Neural cell (in vitro differentiated cells): Measurements from ENCODE around the gene STX5. TPM values are rescaled to one million over a fixed set of nuclear protein-coding genes. Genes with fewer than 3 reads are reported as not detected.

Experiments used
- H2AFZ ChIP-seq: fragments of 200-600, 300-800 bp; sonication (generic), shearing (Covaris generic); 2 replicates; pipeline ENCODE4 v1.6.0; 2014; ENCODE audit warnings: low read depth, mild to moderate bottlenecking, antibody characterized with exemption, low read length, moderate library complexity
- H3F3A ChIP-seq: fragments of 200-600 bp; shearing (Covaris generic); 2 replicates; pipeline ENCODE4 v1.6.1; 2016; ENCODE audit warnings: mild to moderate bottlenecking, moderate library complexity, mixed read lengths, antibody characterized with exemption, low read length; ENCODE audit not compliant: insufficient read depth, poor library complexity, severe bottlenecking
- H3K27ac ChIP-seq: fragments of 200-600, 300-800 bp; sonication (generic), shearing (Covaris generic); 2 replicates; pipeline ENCODE4 v1.5.1; 2014; ENCODE audit warnings: mild to moderate bottlenecking, low read length, moderate library complexity
- H3K27me3 ChIP-seq: fragments of 300-800, 200-600 bp; sonication (generic), shearing (Covaris generic); 2 replicates; pipeline ENCODE4 v1.6.0; 2014; ENCODE audit warnings: mild to moderate bottlenecking, low read depth, low read length, moderate library complexity; ENCODE audit not compliant: insufficient read depth
- H3K36me3 ChIP-seq: fragments of 300-800, 200-600 bp; sonication (generic), shearing (Covaris generic); 2 replicates; pipeline ENCODE4 v1.5.1; 2014; ENCODE audit warnings: mild to moderate bottlenecking, antibody characterized with exemption, low read length, moderate library complexity; ENCODE audit not compliant: insufficient read depth
- H3K4me2 ChIP-seq: fragments of 300-800, 200-600 bp; sonication (generic), shearing (Covaris generic); 2 replicates; pipeline ENCODE4 v1.6.0; 2014; ENCODE audit warnings: mild to moderate bottlenecking, low read length
- H3K4me3 ChIP-seq: fragments of 300-800, 200-600 bp; sonication (generic), shearing (Covaris generic); 2 replicates; pipeline ENCODE4 v1.5.1; 2014; ENCODE audit warnings: mild to moderate bottlenecking, low read length, moderate library complexity
- H3K79me2 ChIP-seq: fragments of 200-600 bp; shearing (Covaris generic); replicated peaks from 2 replicates; pipeline ENCODE4 v1.6.0; 2014; ENCODE audit warnings: mild to moderate bottlenecking, low read length, moderate library complexity; ENCODE audit not compliant: insufficient read depth
- H3K9ac ChIP-seq: fragments of 300-800, 200-600 bp; sonication (generic), shearing (Covaris generic); 2 replicates; pipeline ENCODE4 v1.6.1; 2016; ENCODE audit warnings: mild to moderate bottlenecking, low read length, mixed read lengths
- H3K9me2 ChIP-seq: fragments of 200-600 bp; shearing (Covaris generic); 2 replicates; pipeline ENCODE4 v1.6.1; 2016; ENCODE audit warnings: mild to moderate bottlenecking, low read length, mixed read lengths; ENCODE audit not compliant: insufficient read depth
- H3K9me3 ChIP-seq: fragments of 200-600, 300-800 bp; sonication (generic), shearing (Covaris generic); 2 replicates; pipeline ENCODE4 v1.6.1; 2016; ENCODE audit warnings: mild to moderate bottlenecking, mixed run types, low read length, moderate library complexity, mixed read lengths
- H4K20me1 ChIP-seq: fragments of 200-600 bp; shearing (Covaris generic); 2 replicates; pipeline ENCODE4 v1.6.1; 2016; ENCODE audit warnings: mild to moderate bottlenecking, mixed run types; ENCODE audit not compliant: insufficient read depth
- EP300 ChIP-seq: fragments of 450-650 bp; conservative IDR thresholded peaks from 2 replicates; pipeline ENCODE4 v1.6.1; 2014; ENCODE audit warnings: antibody characterized with exemption, mild to moderate bottlenecking, moderate library complexity; ENCODE audit not compliant: poor library complexity, severe bottlenecking
- EZH2 ChIP-seq: fragments of 200-600, 300-800 bp; shearing (Covaris generic), sonication (generic); IDR thresholded peaks from 2 replicates; pipeline ENCODE4 v1.6.1; 2014; ENCODE audit warnings: antibody characterized with exemption, low read length, borderline replicate concordance, mild to moderate bottlenecking; ENCODE audit not compliant: insufficient read depth, poor library complexity, severe bottlenecking
- MXI1 ChIP-seq: fragments of 450-650 bp; conservative IDR thresholded peaks from 2 replicates; pipeline ENCODE4 v1.6.1; 2014; ENCODE audit warnings: antibody characterized with exemption, mild to moderate bottlenecking; ENCODE audit not compliant: poor library complexity, severe bottlenecking
- POLR2AphosphoS5 ChIP-seq: IDR thresholded peaks from 2 replicates; pipeline ENCODE4 v1.6.1; 2012
- RAD21 ChIP-seq: fragments of 450-650 bp; conservative IDR thresholded peaks from 2 replicates; pipeline ENCODE4 v1.6.1; 2014; ENCODE audit warnings: antibody characterized with exemption, mild to moderate bottlenecking, moderate library complexity
- REST ChIP-seq: IDR thresholded peaks from 2 replicates; pipeline ENCODE4 v1.6.1; 2012; ENCODE audit warnings: borderline replicate concordance
- SMC3 ChIP-seq: fragments of 450-650 bp; conservative IDR thresholded peaks from 2 replicates; pipeline ENCODE4 v1.6.1; 2014; ENCODE audit warnings: antibody characterized with exemption, mild to moderate bottlenecking, moderate library complexity; ENCODE audit not compliant: poor library complexity
- TAF1 ChIP-seq: IDR thresholded peaks from 2 replicates; pipeline ENCODE4 v1.6.1; 2012; ENCODE audit warnings: low read depth
- polyA plus RNA-seq: library from polyadenylated mRNA; depleted of rRNA; stranded (reverse); fragments of >200 nt; gene quantifications from 2 replicates; pipeline ENCODE4 v1.2.3, GENCODE V29; 2014
- TF ChIP-seq, protein P1 (sequence below): fragments of 450-650 bp; IDR thresholded peaks from 2 replicates; pipeline ENCODE4 v1.5.1; 2014; ENCODE audit warnings: antibody characterized with exemption, mild to moderate bottlenecking, moderate library complexity; ENCODE audit not compliant: poor library complexity, severe bottlenecking

STX5 gene
- polyA plus RNA-seq, 1 donor from 2014 or later, result 28.5 TPM

DNA sequence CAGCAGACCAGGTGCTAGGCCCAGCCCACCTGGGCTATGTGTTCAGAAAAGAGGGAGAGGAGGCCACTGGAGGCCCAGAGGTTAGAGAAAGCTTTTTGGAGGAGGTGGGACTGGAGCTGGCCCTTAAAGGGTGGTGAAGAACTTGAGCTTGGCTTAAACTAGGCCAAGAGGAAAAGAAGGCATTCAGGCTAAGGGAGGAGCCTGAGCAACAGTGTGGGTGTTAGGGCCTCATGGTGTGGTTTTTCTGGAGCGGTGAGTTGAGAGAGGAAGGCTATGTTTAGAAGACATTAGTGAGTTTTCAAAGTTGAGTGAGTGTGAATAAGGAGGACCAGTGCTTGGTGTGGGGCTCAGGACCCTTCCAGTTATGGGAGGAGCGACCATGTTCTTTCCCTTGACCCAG is 54.5 kb downstream of the STX5 start:
- H3K9me3 ChIP-seq, result no peaks in the 10 kb centered on the region
- no peaks in the 10 kb centered on the region for H3K9me2 ChIP-seq
- no peaks in the 10 kb centered on the region for H3K27me3 ChIP-seq
- peaks cover 3% of the 10 kb centered on the region for H3K79me2 ChIP-seq
- no peak overlapping the region for H2AFZ ChIP-seq
- no peak overlapping the region for H3K27ac ChIP-seq
- H3K36me3 ChIP-seq, result no peaks in the 10 kb centered on the region
- H3K4me2 ChIP-seq, result no peak overlapping the region
- no peaks in the 10 kb centered on the region for H3F3A ChIP-seq
- no peak for TF ChIP-seq REST
- TF ChIP-seq, protein P1, sequence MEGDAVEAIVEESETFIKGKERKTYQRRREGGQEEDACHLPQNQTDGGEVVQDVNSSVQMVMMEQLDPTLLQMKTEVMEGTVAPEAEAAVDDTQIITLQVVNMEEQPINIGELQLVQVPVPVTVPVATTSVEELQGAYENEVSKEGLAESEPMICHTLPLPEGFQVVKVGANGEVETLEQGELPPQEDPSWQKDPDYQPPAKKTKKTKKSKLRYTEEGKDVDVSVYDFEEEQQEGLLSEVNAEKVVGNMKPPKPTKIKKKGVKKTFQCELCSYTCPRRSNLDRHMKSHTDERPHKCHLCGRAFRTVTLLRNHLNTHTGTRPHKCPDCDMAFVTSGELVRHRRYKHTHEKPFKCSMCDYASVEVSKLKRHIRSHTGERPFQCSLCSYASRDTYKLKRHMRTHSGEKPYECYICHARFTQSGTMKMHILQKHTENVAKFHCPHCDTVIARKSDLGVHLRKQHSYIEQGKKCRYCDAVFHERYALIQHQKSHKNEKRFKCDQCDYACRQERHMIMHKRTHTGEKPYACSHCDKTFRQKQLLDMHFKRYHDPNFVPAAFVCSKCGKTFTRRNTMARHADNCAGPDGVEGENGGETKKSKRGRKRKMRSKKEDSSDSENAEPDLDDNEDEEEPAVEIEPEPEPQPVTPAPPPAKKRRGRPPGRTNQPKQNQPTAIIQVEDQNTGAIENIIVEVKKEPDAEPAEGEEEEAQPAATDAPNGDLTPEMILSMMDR, result no peak
- TF ChIP-seq EZH2, result no peak
- TF ChIP-seq MXI1, result no peak
- TF ChIP-seq EP300, result no peak
- no peak for TF ChIP-seq SMC3
- no peak for TF ChIP-seq TAF1
- TF ChIP-seq POLR2AphosphoS5, result no peak
- no peak for TF ChIP-seq RAD21
- no peak overlapping the region for H3K9ac ChIP-seq
- H3K4me3 ChIP-seq, result no peak overlapping the region
- H4K20me1 ChIP-seq, result no peaks in the 10 kb centered on the region

- Histone ChIP-seq H3K79me2 (peaks cover 10% of the 10 kb centered on the region), H4K20me1 (no peaks in the 10 kb centered on the region), H3K4me3 (no peak overlapping the region), H2AFZ (no peak overlapping the region), H3K27ac (no peak overlapping the region), H3K9ac (no peak overlapping the region), H3F3A (peaks cover 3% of the 10 kb centered on the region), H3K4me2 (no peak overlapping the region), H3K9me3 (no peaks in the 10 kb centered on the region), H3K36me3 (no peaks in the 10 kb centered on the region), H3K9me2 (no peaks in the 10 kb centered on the region), H3K27me3 (no peaks in the 10 kb centered on the region)
- TF ChIP-seq POLR2AphosphoS5 (no peak), SMC3 (no peak), MXI1 (no peak)
Measured at GRCh38 chr11:62775646-62776045, 56.2 kb downstream of the STX5 start.

GRCh38 chr11:62774407-62774806 is 57.4 kb downstream of the STX5 start:
- Histone ChIP-seq H2AFZ (no peak overlapping the region), H3K36me3 (no peaks in the 10 kb centered on the region), H3K79me2 (peaks cover 10% of the 10 kb centered on the region), H3K27ac (no peak overlapping the region), H4K20me1 (no peaks in the 10 kb centered on the region), H3F3A (peaks cover 5% of the 10 kb centered on the region), H3K4me2 (no peak overlapping the region), H3K4me3 (no peak overlapping the region), H3K9me3 (no peaks in the 10 kb centered on the region), H3K27me3 (no peaks in the 10 kb centered on the region), H3K9ac (no peak overlapping the region), H3K9me2 (no peaks in the 10 kb centered on the region)
- TF ChIP-seq EP300, result no peak
- no peak for TF ChIP-seq EZH2
- no peak for TF ChIP-seq SMC3
- TF ChIP-seq REST, result no peak
- TF ChIP-seq MXI1, result no peak
